Measurements from ENCODE around the gene C3orf49. TPM values are rescaled to one million over a fixed set of nuclear protein-coding genes. Genes with fewer than 3 reads are reported as not detected.

C3orf49 gene
- total and polyA plus RNA-seq, 9 of the 15 experiments (the other 6 are each of a cell fraction or from before 2014, with no cell fraction given), result not detected

GRCh38 chr3:63791974-63792373, 27.1 kb upstream of the C3orf49 start (continued):
- no peak for TF ChIP-seq NR2C2 (CRISPR knock-in tag; IDR thresholded peaks at IDR 0.05)
- no peak for TF ChIP-seq NR2C2 (tag; IDR thresholded peaks at IDR 0.05)
- no peak for TF ChIP-seq MITF (IDR thresholded peaks at IDR 0.05)
- no peak for TF ChIP-seq BACH1 (tag; IDR thresholded peaks at IDR 0.05)
- TF ChIP-seq MAX (CRISPR knock-in tag; IDR thresholded peaks at IDR 0.05), result no peak

GRCh38 chr3:63795438-63795837, 23.7 kb upstream of the C3orf49 start:
- Histone ChIP-seq H3K27me3 (ENCODE audit: control insufficient read depth in 2 of 2, insufficient read depth in 2 of 2, low read length in 2 of 2) (no peaks in the 10 kb centered on the region), H3K9me3 (replicated peaks; ENCODE audit: control insufficient read depth, insufficient read depth, low read depth, low read length) (no peaks in the 10 kb centered on the region), H3K27ac (ENCODE audit: extremely low read depth, low read depth, low read length) (no peak overlapping the region), H3K36me3 (ENCODE audit: control insufficient read depth, insufficient read depth, low read length) (no peaks in the 10 kb centered on the region), H3K4me2 (ENCODE audit: insufficient read depth, low read length) (peak overlapping the region; percentile 41), H3K9ac (ENCODE audit: insufficient read depth in 1 of 2, low read depth in 2 of 2, low read length in 2 of 2) (no peak overlapping the region), H3K9me1 (ENCODE audit: control insufficient read depth, insufficient read depth, low read length) (no peaks in the 10 kb centered on the region), H3K79me2 (ENCODE audit: control insufficient read depth, insufficient read depth, low read length) (no peaks in the 10 kb centered on the region), H3K4me3 (no peak overlapping the region), H4K20me1 (replicated peaks; ENCODE audit: control insufficient read depth, insufficient read depth, low read length) (no peaks in the 10 kb centered on the region), H2AFZ (ENCODE audit: low read depth, low read length) (peak overlapping the region; percentile 51; the same call in 1 of the 2 replicates), H3K4me1 (replicated peaks in 1 of 2; ENCODE audit: control insufficient read depth in 2 of 2, insufficient read depth in 2 of 2, low read length in 2 of 2) (no peaks in the 10 kb centered on the region)
- TF ChIP-seq ZBTB11 (CRISPR knock-in tag; IDR thresholded peaks at IDR 0.05), result peak in 1 of 3 experiments; percentile 38; a peak in 1 of 6 replicates
- TF ChIP-seq FOXK1 (CRISPR knock-in tag; IDR thresholded peaks at IDR 0.05; ENCODE audit: borderline replicate concordance), result no peak
- intact Hi-C loops (cut with micrococcal nuclease), result no loop called here
- no peak for DNase-seq (ENCODE audit: extremely low read depth in 1 of 4, low spot score in 3 of 4)
- in situ Hi-C loops (cut with MboI), result no loop called here
- no peak for ATAC-seq
- ChIA-PET POLR2A (interaction anchor here (0.6 kb wide), 1 partner anchor 1230 kb away, joined by 3 read pairs; no protein-coding TSS in a partner anchor), CTCF (ENCODE audit: low intra/inter-chr PET ratio) (no interaction called here)
- no TSS peak for BruUV-seq (replicated peaks)
- no peak for FAIRE-seq
- WGBS (ENCODE audit: insufficient coverage, low coverage, missing lambda C conversion rate), result 1% methylated on average over 6 of the region's 6 CpGs

Data from K562 (cell line).